Activated CD4-positive, alpha-beta T cell treated with anti-CD3 and anti-CD28 coated beads for 48 hours (primary cell): Measurements from ENCODE around the gene IFNL4.
"Not testable (repeated sequence)": the region's sequence is repeated elsewhere in the genome, so short reads cannot be mapped to it uniquely, and the experiment has no call there.

ENCODE experiments used
- DNase-seq: peaks from one replicate; pipeline ENCODE4 v3.0.0-alpha.2; 2020

IFNL4 gene

DNA sequence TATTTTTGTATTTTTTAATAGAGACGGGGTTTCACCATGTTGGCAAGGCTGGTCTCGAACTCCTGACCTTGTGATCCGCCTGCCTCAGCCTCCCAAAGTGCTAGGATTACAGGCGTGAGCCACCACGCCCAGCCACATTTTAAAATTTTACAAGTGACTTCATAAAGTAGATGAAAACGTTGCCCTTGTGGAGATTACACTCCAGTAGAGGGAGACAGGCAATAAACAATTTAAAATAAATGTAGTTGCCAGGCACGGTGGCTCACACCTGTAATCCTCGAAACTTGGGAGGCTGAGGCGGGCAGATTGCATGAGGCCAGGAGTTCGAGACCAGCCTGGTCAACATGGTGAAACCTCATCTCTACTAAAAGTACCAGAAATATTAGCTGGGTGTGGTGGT, 29.5 kb downstream of the IFNL4 start:
- not testable (repeated sequence) for DNase-seq

DNA sequence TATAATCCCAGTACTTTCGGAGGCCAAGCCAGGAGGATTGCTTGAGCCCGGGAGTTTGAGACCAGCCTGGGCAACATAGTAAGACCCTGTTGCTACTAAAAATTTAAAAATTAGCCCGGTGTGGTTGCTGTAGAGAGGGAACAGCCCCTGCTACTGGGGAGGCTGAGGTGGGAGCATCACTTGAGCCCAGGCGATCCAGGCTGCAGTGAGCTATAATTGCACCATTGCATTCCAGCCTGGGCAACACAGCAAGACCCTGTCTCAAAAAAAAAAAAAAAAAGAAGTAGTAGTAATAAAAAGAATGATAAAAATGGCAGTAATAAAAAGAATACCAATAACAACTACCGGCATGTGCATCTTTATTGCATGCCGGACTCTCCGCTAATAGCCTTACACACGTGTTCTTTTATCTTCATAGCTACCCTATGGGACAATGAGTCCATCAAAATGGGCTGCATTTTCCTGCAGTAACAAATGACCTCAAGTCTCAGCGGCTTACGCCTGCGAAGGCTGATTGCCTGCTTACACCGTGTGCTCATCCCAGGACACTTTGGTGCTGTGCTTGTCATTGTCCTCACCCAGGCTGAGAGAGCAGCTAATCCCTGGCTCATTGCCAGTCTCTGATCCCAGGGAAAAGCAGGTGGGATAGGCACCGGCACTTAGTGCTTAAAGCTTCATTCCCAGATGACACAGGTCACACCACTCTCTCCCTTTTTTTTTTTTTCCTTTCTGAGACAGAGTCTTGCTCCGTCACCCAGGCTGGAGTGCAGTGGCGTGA, 30.2 kb downstream of the IFNL4 start:
- DNase-seq, result no peak

DNA sequence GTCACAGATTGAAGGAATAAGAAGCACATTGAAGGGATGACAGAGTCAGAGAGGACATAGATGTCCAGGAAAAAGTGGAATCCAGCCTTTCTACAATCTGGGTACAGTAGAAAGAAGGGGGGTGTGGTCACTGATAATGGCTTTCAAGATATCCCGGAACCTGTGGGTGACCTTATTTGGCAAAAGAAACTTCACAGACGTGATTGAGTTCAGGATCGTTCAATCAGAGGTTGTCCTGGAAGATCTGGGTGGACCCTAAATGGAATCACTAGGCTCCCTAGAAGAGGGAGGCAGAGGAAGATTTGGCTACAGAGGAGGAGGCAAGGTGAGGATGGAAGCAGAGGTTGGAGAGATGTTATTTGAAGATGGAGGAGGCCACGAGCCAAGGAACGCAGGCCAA, 31.6 kb downstream of the IFNL4 start:
- DNase-seq, result no peak

DNA sequence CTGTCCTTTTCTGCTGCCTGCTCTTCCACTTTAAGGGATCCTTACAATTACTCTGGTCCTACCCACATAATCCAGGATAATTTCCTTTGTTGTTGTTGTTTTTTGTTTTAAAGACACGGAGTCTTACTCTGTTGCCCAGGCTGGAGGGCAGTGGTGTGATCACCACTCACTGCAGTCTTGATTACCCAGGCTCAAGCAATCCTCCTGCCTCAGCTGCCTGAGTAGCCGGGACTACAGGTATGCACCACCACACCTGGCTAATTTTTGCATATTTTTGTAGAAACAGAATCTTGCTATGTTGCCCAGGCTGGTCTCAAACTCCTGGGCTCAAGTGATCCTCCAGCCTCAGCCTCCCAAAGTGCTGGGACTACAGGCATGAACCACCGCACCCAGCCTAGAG, 33.3 kb downstream of the IFNL4 start:
- DNase-seq, result not testable (repeated sequence)

DNA sequence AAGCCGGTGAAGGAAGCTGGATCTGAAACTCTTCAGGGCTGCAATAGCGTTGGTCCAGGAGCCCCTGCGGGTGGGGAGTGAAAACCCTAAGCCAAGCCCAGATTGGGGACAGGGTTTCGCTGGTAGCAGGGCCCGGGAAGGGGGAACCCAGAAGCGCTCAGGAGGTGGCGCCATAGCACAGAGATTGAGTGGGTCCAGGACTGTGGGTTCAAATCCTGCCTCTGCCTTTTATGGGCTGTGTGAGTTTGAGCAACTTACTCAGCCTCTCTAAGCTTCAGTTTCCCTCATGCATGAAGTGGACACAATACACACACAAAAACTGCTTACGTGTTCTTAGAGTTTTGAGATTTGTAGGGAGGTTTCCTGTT, 36.3 kb downstream of the IFNL4 start:
- peak; percentile 78 for DNase-seq

DNA sequence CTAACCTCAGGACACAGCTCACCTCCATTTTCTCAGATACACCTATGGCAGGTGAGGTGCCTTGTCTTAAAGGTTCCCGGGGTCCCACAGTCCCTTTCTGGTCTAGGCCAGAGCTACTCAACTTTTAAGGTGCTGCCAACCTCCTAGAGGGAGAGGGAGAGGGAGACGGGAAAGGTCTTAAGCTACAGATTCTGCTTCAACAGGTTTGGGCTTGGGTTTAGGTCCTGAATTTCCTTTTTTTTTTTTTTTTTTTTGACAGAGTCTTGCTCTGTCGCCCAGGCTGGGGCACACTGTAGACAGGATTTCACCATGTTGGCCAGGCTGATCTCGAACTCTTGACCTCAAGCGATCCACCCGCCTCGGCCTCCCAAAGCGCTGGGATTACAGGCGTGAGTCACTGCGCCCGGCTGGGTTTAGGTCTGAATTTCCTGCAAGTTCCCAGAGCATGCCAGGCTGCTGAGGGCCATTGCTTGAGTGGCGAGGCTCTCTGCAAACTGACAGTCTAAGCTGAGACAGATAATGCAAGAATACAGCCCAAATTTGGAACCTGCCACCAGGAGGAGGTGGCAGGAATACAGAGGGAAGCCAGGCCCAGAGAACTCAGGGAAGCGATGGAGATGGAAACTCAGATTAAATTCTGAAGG, 36.8 kb downstream of the IFNL4 start:
- no peak for DNase-seq

DNA sequence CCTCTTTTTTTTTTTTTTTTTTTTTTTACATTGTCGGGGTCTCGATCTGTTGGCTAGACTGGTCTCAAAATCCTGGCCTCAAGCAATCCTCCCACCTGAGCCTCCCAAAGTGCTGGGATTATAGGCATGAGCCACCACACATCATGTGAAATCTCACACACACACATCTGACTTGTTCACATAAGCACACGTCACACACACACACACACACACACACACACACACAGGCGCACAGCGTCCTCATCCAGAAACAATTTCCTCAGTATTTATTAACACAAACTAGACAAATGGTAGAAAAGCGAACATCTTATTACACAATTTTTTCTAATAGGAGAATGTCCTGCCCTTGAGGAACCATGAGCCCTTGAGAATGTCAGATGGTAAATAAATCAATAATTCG, 39.5 kb downstream of the IFNL4 start:
- DNase-seq, result no peak

DNA sequence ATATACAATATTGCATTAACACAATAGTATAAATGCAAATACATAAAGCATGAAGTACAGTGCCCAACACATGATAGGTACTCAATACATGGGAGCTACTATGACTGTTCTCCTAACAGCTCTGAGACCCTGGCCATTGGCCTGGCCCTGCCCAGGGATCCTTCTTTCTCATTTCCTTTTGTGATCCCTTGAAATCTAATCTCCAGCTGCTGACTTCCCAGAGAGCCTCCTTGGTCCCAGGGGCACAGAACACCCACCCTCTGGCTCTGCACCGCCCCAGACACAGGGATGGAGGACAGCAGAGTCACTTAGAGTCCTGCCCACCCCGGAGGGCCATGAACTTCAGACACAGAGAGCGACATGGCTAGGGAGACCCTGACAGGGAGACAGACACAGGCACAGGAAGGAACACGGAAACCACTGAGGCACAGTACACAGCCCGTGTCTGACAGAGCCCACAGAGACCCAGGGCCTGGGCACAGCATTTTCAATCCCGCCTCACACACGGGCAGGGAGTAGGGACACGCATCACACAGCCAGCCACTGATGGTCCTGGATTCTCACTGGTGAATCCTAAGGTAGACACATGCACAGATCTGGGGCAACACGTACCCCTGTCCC, 40.4 kb downstream of the IFNL4 start:
- no peak for DNase-seq

DNA sequence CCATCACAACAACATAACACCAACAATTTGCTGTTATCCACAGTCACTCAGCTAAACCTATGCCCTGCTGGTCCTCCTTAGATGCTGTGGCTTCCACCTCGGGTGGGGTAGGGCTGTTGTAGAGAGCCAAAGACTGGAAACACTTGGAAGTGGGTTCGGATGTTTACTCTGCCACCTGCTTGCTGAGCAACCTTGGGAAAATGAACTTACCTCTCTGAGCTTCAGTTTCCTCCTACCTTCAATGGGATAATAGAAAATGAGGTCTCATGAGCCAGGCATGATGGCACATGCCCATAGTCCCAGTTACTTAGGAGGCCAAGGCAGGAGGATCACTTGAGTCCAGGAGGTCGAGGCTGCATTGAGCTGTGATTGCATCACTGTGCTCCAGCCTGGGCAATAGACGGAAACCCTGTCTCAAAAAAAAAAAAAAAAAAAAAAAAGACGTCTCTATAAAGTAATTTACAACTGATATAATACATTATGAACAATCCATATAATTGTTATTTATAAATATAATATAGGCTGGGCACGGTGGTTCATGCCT, 41.3 kb downstream of the IFNL4 start:
- DNase-seq, result no peak

DNA sequence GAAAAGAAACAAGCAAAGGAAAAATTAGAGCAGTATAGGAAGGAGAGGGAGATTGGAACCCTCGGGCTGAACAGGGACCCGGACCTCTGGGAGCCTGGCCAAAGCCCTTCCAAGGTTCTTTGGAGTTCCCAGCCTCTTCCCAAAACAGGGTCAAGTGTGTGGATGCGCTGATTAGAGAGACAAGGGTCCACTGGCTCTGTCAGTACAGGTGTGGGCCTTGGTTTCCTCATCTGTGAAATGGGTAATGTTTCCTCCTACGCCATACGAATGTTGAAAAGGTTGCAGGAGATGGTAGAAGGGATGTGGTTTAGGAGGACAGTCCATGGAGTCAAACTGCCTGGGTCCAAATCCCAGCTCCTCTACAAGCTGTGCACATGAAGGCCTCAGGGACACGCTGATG, 42.5 kb downstream of the IFNL4 start:
- no peak for DNase-seq

DNA sequence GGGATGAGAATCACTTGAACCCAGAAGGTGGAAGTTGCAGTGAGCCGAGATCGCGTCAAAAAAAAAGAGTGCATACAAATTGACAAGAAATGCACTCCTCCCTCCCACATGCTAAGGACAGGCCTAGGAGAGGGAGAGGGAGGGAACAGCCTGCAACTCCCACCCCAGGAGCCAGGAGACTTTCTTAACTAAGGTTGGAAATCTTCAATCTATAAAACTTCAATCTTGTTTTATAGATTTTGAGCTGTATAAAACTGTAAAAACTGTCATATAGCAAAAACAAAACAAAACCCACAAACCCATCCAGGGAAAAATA, 43.2 kb downstream of the IFNL4 start:
- DNase-seq, result no peak

DNA sequence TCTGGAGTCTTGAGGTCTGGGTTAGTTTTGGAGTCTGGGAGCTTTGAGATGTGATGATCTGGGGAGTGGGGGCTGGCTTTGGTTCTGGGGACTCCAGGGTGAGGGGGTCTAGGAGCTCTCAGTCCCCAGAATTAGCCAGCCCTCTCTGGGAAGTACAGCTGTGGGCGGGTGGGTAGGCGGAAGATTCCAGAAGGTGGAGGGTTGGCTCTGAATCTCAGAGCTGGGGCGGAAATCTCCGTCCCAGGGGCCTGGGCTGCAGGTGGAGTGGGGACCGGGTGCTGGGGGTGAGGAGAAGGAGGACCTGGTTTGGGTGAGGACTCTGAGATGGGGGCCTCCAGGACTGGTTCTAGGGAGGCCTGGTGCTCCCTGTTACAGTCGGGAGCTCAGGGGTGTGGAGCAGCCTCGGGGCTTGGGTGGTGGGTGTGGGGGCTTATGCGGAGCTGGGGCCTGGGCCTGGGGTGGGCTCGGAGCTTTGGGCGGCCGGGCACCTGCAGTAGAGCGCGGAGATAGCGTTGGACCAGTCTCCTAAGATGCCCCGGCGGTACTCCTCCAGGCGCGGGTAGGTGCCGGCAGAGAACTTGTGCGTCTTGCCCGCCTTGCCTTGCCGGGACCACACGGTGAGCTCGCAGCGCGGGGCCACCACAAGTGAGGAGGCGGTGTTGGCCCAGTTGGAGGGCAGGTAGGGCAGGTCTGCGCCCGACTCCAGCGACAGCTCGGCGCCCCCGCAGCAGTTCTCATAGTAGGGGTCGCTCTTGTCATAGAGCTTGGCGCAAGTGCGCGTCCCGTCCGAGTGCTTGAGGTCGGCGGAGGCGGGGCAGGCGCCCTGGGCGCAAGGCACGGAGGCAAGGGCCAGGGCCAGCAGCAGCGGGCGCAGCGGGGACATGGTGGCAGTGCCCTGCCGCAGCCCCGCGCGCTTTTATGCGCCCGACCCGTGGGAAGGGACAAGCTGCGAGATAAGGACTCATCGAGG, 45.0 kb downstream of the IFNL4 start, which contains the start of gene SYCN:
Gene SYCN, minus strand, starts transcription at position 892 of the 970 bp plus-strand sequence. Its CDS starts 9 bp downstream, at position 883.
- DNase-seq, result no peak

DNA sequence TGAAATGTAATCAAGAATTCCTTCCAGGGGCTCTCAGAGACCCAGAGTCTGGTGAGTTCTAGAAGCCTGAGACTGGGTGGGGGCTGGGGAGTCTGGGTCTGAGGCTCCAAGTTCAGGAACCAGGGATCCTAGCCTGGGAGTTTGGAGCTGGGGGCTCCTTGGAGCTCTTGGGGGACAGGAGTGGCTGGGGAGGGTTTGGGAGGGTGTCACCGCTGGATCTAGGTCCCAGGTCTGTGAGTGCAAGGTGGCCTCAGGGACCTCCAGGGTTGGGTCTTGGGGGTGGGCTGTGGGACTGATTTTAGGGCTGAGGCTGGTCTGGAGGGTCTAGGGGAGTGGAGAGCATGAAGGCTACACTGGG, 45.7 kb downstream of the IFNL4 start:
- no peak for DNase-seq

DNA sequence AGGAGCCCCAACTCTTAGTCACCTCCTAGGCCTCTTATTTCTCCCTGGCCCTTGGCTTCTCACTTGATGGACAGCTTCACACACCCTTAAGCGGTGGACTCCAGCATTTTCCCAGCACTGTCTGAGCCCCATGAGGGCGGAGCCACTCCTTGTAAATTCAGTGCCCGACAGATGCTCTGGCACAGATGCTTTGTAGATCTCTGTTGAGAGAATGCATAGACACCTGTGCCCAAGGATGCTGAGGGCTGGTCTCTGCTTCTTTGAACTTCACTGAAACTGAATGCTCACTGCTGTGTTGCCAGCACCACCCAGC, 47.9 kb downstream of the IFNL4 start:
- DNase-seq, result no peak

DNA sequence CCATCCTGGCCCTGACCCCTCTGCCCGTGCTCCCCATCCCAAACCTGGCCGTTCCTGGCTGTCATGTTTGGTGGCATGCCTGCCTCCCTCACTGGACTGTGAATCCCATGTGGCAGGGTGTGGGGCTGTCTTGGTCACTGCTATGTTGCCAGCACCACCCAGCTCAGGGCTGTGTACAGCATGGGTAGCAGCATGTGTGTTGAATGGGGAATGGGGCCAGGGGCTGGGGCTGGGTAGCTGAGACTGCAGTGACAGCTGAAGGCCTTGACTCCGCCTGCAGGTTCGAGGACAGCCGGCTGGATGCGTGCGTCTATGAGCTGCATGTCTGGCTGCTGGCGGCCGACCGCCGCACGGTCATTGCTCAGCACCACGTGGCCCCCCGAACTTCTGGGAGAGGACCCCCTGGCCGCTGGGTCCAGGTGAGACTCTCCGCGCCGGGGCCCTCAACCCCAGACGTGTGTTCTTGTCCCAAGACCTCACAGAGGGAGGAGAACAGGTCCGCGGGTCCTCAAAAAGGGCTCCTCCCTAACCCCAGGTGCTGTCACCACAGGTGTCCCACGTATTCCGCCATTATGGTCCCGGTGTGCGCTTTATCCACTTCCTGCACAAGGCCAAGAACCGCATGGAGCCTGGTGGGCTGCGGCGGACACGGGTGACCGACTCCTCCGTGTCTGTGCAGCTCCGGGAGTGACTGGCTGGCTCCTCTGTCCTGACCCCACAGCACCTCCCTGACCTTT, 48.4 kb downstream of the IFNL4 start:
- no peak for DNase-seq

DNA sequence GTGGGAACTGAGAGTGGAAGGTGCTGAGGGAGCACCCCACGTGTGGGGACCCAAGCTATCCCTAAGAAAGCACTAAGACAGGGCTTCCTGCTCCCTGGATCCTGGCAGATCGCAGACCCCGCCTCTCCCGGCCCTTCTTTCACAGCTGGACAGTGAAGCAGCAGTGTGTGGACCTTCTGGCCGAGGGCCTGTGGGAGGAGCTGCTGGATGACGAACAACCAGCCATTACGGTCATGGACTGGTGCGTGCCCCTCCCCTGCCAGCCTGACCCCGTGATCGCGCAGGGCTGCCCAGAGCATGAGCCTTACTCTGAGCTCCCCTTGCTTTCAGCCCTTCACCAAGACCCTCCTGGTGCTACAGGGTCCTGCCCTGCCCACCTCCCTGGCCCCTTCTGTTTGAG, 49.6 kb downstream of the IFNL4 start:
- DNase-seq, result no peak

DNA sequence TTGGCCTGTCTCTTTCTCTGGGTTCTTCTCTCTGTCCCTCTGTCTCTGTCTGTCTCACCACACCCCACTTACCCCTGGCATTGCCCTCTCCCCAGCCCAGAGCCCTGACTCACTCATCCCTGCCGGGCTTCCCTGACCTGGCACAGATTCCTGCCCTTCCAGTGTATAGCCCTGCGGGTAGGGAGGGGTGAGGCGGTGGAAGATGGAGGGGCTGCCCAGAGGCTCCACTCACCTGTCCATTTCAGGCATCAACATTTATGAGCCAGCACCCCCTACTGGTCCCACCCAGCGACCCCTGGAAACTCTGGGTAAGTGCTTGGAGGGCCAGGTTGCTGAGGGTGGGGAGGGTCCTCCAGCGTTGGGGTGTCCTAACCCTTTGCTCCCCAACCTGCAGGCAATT, 50.8 kb downstream of the IFNL4 start:
- no peak for DNase-seq

DNA sequence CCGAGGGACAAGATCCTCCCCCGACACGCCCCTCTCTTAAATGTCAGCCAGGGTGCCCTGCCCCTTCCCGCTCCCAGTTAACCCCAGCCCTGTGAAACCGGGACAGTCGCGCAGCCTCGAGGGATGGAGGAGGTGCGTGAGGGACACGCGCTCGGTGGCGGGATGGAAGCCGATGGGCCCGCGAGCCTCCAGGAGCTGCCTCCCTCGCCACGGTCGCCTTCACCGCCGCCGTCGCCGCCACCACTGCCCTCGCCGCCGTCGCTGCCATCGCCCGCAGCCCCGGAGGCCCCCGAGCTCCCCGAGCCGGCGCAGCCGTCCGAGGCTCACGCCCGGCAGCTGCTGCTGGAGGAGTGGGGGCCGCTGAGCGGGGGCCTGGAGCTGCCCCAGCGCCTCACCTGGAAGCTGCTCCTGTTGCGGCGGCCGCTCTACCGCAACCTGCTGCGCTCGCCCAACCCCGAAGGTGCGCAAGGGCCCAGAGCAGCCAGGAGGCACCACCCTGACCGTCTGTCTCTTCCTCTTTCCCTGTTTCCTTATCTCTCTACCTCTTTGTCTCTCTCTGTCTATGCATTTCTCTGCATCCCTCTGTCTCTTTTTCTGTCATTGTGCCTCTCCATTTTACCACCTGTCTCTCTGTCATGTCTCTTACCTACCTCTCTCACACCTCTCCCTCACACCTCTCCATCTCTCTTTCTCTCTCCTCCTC, 51.6 kb downstream of the IFNL4 start, which contains the start of gene NCCRP1:
Gene NCCRP1, plus strand, starts transcription at position 105 of the 703 bp plus-strand sequence. Its CDS starts 19 bp downstream, at position 124.
- DNase-seq, result no peak

DNA sequence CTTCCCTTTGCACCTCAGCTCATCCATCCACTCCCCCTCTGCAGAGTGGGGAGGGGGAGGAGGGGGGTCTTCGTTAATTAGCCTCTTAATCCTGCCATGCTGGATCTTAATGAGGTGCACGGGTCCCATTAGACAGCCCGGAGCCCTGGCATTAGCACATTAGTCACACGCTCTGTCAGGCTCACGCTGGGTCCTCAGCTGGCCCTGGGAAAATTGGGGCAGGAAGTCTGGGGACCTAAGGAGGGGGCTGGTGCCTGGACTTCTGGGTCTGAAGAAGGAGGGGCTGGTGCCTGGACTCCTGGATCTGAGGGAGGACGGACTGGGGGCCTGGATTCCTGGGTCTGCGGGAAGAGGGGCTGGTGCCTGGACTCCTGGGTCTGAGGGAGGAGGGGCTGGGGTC, 52.3 kb downstream of the IFNL4 start:
- DNase-seq, result no peak
